ENCODE measurements around the gene MGP.

The MGP gene

GRCh38 chr12:14846876-14847580 lies 38.6 kb downstream of the MGP start:
- in situ Hi-C loops (cut with HindIII; ENCODE audit: low sequenced_read_pairs) = no loop called here

GRCh38 chr12:14846042-14846587 lies 39.5 kb downstream of the MGP start:
- DNase-seq (ENCODE audit: low read depth, low spot score) = peak; percentile 7
- in situ Hi-C loops (cut with HindIII; ENCODE audit: low sequenced_read_pairs) = no loop called here
- no peak for TF ChIP-seq CTCF (IDR thresholded peaks at IDR 0.05; ENCODE audit: low read depth, low read length)
- no peak overlapping the region for H3K4me3 ChIP-seq (ENCODE audit: low read depth, low read length)

More at GRCh38 chr12:14846876-14847580, 38.6 kb downstream of the MGP start:
- no peak overlapping the region for H3K4me3 ChIP-seq (ENCODE audit: low read depth, low read length)
- no peak for DNase-seq (ENCODE audit: low read depth, low spot score)
- no peak for TF ChIP-seq CTCF (IDR thresholded peaks at IDR 0.05; ENCODE audit: low read depth, low read length)

DNA sequence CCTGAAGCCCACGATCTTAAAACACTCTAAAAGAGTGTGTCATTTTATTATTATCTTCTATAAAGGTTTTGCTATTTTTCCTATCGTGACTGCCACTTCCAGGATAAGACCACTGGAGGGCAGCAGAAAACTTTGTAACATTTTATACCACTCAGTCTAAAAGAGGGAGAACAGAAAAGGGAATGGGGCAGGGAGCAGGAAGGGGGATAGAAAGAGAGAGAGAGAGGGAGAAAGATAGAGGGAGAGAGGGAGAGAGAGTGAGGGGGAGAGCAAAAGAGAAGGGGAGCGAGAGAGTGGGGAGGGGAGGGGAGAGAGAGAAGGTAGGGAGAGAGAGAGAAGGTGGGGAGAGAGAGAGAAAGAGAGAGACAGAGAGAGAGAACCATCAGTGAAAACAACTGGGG lies 40.3 kb downstream of the MGP start:
- no peak overlapping the region for H3K4me3 ChIP-seq (ENCODE audit: low read depth, low read length)
- in situ Hi-C loops (cut with HindIII; ENCODE audit: low sequenced_read_pairs) = no loop called here
- peak; percentile 71 for TF ChIP-seq CTCF (IDR thresholded peaks at IDR 0.05; ENCODE audit: low read depth, low read length)
- peak; percentile 63 for DNase-seq (ENCODE audit: low read depth, low spot score)

DNA sequence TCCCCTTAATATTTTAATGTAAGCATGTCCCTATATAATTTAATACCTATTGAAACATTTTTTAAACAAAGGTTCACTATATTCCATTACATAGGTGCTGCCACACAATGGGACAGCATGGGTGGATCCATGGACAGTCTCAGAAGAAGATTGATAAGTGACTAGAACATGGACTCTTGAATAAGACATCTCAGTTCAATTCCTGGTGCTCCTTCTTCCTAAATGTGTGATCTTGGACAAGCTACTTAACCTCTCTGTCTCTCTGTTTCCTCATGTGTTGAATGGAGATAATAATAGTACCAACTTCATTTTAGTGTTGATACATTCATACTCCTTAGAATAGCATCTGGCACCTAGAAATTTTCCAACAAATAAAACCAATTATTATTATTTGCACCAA lies 41.3 kb downstream of the MGP start:
- no peak for DNase-seq (ENCODE audit: low read depth, low spot score)
- in situ Hi-C loops (cut with HindIII; ENCODE audit: low sequenced_read_pairs) = no loop called here
- H3K4me3 ChIP-seq (ENCODE audit: low read depth, low read length) = no peak overlapping the region
- no peak for TF ChIP-seq CTCF (IDR thresholded peaks at IDR 0.05; ENCODE audit: low read depth, low read length)

GRCh38 chr12:14843425-14843887 lies 42.2 kb downstream of the MGP start, which contains the start of gene ART4:
TSS of gene ART4 (minus strand) at chr12:14843526. CDS start at chr12:14843113, 413 bp downstream.
- in situ Hi-C loops (cut with HindIII; ENCODE audit: low sequenced_read_pairs) = no loop called here
- no peak for DNase-seq (ENCODE audit: low read depth, low spot score)
- no peak for TF ChIP-seq CTCF (IDR thresholded peaks at IDR 0.05; ENCODE audit: low read depth, low read length)
- no peak within 1 kb of the TSS for H3K4me3 ChIP-seq (ENCODE audit: low read depth, low read length)

- no peak overlapping the region for H3K4me3 ChIP-seq (ENCODE audit: low read depth, low read length)
- no peak for TF ChIP-seq CTCF (IDR thresholded peaks at IDR 0.05; ENCODE audit: low read depth, low read length)
- in situ Hi-C loops (cut with HindIII; ENCODE audit: low sequenced_read_pairs) = no loop called here
- DNase-seq (ENCODE audit: low read depth, low spot score) = no peak
These were observed 43.3 kb downstream of the MGP start for GRCh38 chr12:14842315-14842714.

Measured in astrocyte of the spinal cord (primary cell).